SU-DHL-6 (cell line): ENCODE data around the gene SLC22A5.

Source experiments
- H2AFZ ChIP-seq: fragments of 200-600 bp; sonication (generic); 2 replicates; pipeline ENCODE4 v1.6.1; 2014; ENCODE audit warnings: low read depth, mild to moderate bottlenecking, moderate library complexity, mixed read lengths, antibody characterized with exemption, low read length; ENCODE audit not compliant: severe bottlenecking
- H3F3A ChIP-seq: fragments of 200-600 bp; shearing (Covaris generic); 2 replicates; pipeline ENCODE4 v1.6.0; 2016; ENCODE audit warnings: antibody characterized with exemption, mild to moderate bottlenecking; ENCODE audit not compliant: insufficient read depth
- H3K27ac ChIP-seq: fragments of 200-600 bp; sonication (generic); 2 replicates; pipeline ENCODE4 v1.5.1; 2016; ENCODE audit warnings: low read depth, mild to moderate bottlenecking, low read length, moderate library complexity, mixed read lengths
- H3K27me3 ChIP-seq: fragments of 200-600 bp; sonication (generic), shearing (Covaris generic); 2 replicates; pipeline ENCODE4 v1.6.0; 2014; ENCODE audit warnings: mild to moderate bottlenecking, low read length
- H3K36me3 ChIP-seq: fragments of 200-600 bp; sonication (generic); 2 replicates; pipeline ENCODE4 v1.6.1; 2014; ENCODE audit warnings: mild to moderate bottlenecking, low read length, mixed read lengths
- H3K4me2 ChIP-seq: fragments of 300-600, 200-600 bp; shearing (Covaris generic), sonication (generic); 2 replicates; pipeline ENCODE4 v1.6.0; 2014; ENCODE audit warnings: low read length, low read depth, mild to moderate bottlenecking; ENCODE audit not compliant: poor library complexity, severe bottlenecking
- H3K4me3 ChIP-seq: fragments of 200-600 bp; sonication (generic); 2 replicates; pipeline ENCODE4 v1.5.1; 2014; ENCODE audit warnings: antibody characterized with exemption, low read length, mild to moderate bottlenecking, mixed read lengths; ENCODE audit not compliant: insufficient read depth, poor library complexity, severe bottlenecking
- H3K79me2 ChIP-seq: fragments of 200-600 bp; sonication (generic); 2 replicates; pipeline ENCODE4 v1.6.1; 2014; ENCODE audit warnings: mild to moderate bottlenecking, low read length, moderate library complexity; ENCODE audit not compliant: insufficient read depth
- H3K9ac ChIP-seq: fragments of 200-600 bp; sonication (generic); 2 replicates; pipeline ENCODE4 v1.7.0; 2014; ENCODE audit warnings: mild to moderate bottlenecking, low read length
- H3K9me2 ChIP-seq: fragments of 200-600 bp; sonication (generic); replicated peaks from 2 replicates; pipeline ENCODE4 v1.6.1; 2014; ENCODE audit warnings: low read length; ENCODE audit not compliant: insufficient read depth
- H3K9me3 ChIP-seq: fragments of 200-600 bp; sonication (generic); 2 replicates; pipeline ENCODE4 v1.6.1; 2014; ENCODE audit warnings: low read length, mixed read lengths; ENCODE audit not compliant: insufficient read depth
- H4K20me1 ChIP-seq: fragments of 200-600 bp; sonication (generic); 2 replicates; pipeline ENCODE4 v1.6.1; 2014; ENCODE audit warnings: low read depth, mild to moderate bottlenecking, antibody characterized with exemption, low read length, moderate library complexity, mixed read lengths
- CTCF ChIP-seq: fragments of 200-600 bp; sonication (generic); IDR thresholded peaks from one replicate; pipeline ENCODE4 v1.5.1; 2017; ENCODE audit warnings: antibody characterized with exemption, mild to moderate bottlenecking, low read length, moderate library complexity; ENCODE audit not compliant: insufficient read depth, poor library complexity, severe bottlenecking
- EZH2phosphoT487 ChIP-seq: fragments of 200-600 bp; sonication (generic), shearing (Covaris generic); conservative IDR thresholded peaks from 2 replicates; pipeline ENCODE4 v1.6.1; 2018; ENCODE audit warnings: mild to moderate bottlenecking, antibody characterized with exemption, low read length, moderate library complexity, mixed read lengths

The SLC22A5 gene

GRCh38 chr5:132434416-132435286, 65.1 kb downstream of the SLC22A5 start:
- TF ChIP-seq EZH2phosphoT487 (no peak), CTCF (no peak)

DNA sequence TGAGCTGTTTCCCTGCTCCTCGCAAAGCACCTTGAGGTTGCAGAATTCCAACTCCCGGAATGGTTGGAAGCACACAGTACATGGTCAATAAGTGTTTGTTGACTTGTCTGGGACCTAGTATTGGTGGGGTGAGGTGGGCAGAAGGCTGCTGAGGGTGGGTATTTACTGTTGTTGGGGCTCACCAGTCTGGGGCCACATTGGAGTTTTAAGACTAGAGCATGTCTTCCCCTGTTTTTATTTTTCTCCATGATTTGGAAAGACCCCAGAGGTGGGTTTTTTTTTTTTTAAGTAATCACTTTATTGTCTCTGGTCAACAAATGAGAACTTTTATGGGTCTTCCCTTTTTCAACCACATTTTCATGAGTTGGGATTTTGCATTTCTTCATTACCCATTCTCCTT, 65.9 kb downstream of the SLC22A5 start:
- Histone ChIP-seq H3K9me3 (no peaks in the 10 kb centered on the region), H3K79me2 (no peaks in the 10 kb centered on the region), H3K27ac (no peak overlapping the region), H2AFZ (no peak overlapping the region), H3K36me3 (no peaks in the 10 kb centered on the region), H3K9me2 (no peaks in the 10 kb centered on the region), H3K9ac (no peak overlapping the region), H3K27me3 (no peaks in the 10 kb centered on the region), H3K4me2 (no peak overlapping the region), H4K20me1 (no peaks in the 10 kb centered on the region), H3F3A (no peaks in the 10 kb centered on the region), H3K4me3 (no peak overlapping the region)
- TF ChIP-seq CTCF (no peak), EZH2phosphoT487 (no peak)

More at GRCh38 chr5:132434416-132435286, 65.1 kb downstream of the SLC22A5 start:
- Histone ChIP-seq H3K27ac (no peak overlapping the region), H3K79me2 (no peaks in the 10 kb centered on the region), H3K4me2 (no peak overlapping the region), H3K9me3 (no peaks in the 10 kb centered on the region), H3K36me3 (no peaks in the 10 kb centered on the region), H2AFZ (no peak overlapping the region), H4K20me1 (no peaks in the 10 kb centered on the region), H3K4me3 (no peak overlapping the region), H3K9ac (no peak overlapping the region), H3F3A (no peaks in the 10 kb centered on the region), H3K9me2 (no peaks in the 10 kb centered on the region), H3K27me3 (no peaks in the 10 kb centered on the region)

GRCh38 chr5:132435886-132436285, 66.4 kb downstream of the SLC22A5 start:
- H3K4me2 ChIP-seq = no peak overlapping the region
- no peak overlapping the region for H3K9ac ChIP-seq
- H3F3A ChIP-seq = no peaks in the 10 kb centered on the region
- no peaks in the 10 kb centered on the region for H3K36me3 ChIP-seq
- no peaks in the 10 kb centered on the region for H3K9me2 ChIP-seq
- no peak overlapping the region for H3K27ac ChIP-seq
- H4K20me1 ChIP-seq = no peaks in the 10 kb centered on the region
- no peaks in the 10 kb centered on the region for H3K79me2 ChIP-seq
- no peaks in the 10 kb centered on the region for H3K9me3 ChIP-seq
- no peaks in the 10 kb centered on the region for H3K27me3 ChIP-seq
- H3K4me3 ChIP-seq = no peak overlapping the region
- H2AFZ ChIP-seq = no peak overlapping the region
- TF ChIP-seq CTCF = no peak
- TF ChIP-seq EZH2phosphoT487 = no peak
